SJCRH30 (cell line): Measurements from ENCODE around the gene NAT16. TPM values are rescaled to one million over a fixed set of nuclear protein-coding genes. Genes with fewer than 3 reads are reported as not detected.
"Not testable (repeated sequence)": the region's sequence is repeated elsewhere in the genome, so short reads cannot be mapped to it uniquely, and the experiment has no call there.

ENCODE experiments used
- DNase-seq, 2 experiments: peaks; one replicate each; pipeline ENCODE4 v3.0.0-alpha.2; 2015 to 2020
- H3K27ac ChIP-seq: fragments of 250-450 bp; sonication (Bioruptor Pico); 2 replicates; pipeline ENCODE4 v1.5.1; 2020; ENCODE audit warnings: mild to moderate bottlenecking, moderate library complexity
- H3K27me3 ChIP-seq: fragments of 250-450 bp; sonication (Bioruptor Pico); 2 replicates; pipeline ENCODE4 v1.5.1; 2020; ENCODE audit warnings: mild to moderate bottlenecking, moderate library complexity
- H3K36me3 ChIP-seq: fragments of 250-450 bp; sonication (Bioruptor Pico); 2 replicates; pipeline ENCODE4 v1.5.1; 2020; ENCODE audit warnings: mild to moderate bottlenecking, moderate library complexity
- H3K4me1 ChIP-seq: fragments of 250-450 bp; sonication (Bioruptor Pico); 2 replicates; pipeline ENCODE4 v1.5.1; 2020; ENCODE audit warnings: mild to moderate bottlenecking, moderate library complexity
- H3K4me3 ChIP-seq: fragments of 250-450 bp; sonication (Bioruptor Pico); 2 replicates; pipeline ENCODE4 v1.5.1; 2020; ENCODE audit warnings: mild to moderate bottlenecking, moderate library complexity
- H3K9me3 ChIP-seq: fragments of 250-450 bp; sonication (Bioruptor Pico); replicated peaks from 2 replicates; pipeline ENCODE4 v1.5.1; 2020; ENCODE audit warnings: mild to moderate bottlenecking, moderate library complexity
- total RNA-seq: library from RNA; depleted of rRNA; stranded (reverse); fragments of >200 nt; shearing (Covaris generic); gene quantifications from 2 replicates; pipeline ENCODE4 v1.2.3, GENCODE V29; 2014; rRNA removed

Gene NAT16
- total RNA-seq, 1 experiment from 2014 or later = not detected

- no peaks in the 10 kb centered on the region for H3K9me3 ChIP-seq
- H3K36me3 ChIP-seq = no peaks in the 10 kb centered on the region
- no peak overlapping the region for H3K4me3 ChIP-seq
- no peak overlapping the region for H3K27ac ChIP-seq
- peaks cover 26% of the 10 kb centered on the region for H3K4me1 ChIP-seq
- H3K27me3 ChIP-seq = no peaks in the 10 kb centered on the region
- DNase-seq = no peak
Measured at GRCh38 chr7:101123703-101124068, 56.4 kb downstream of the NAT16 start.

- DNase-seq = no peak
- H3K27ac ChIP-seq = no peak overlapping the region
- H3K4me1 ChIP-seq = peaks cover 26% of the 10 kb centered on the region
- no peaks in the 10 kb centered on the region for H3K36me3 ChIP-seq
- no peak overlapping the region for H3K4me3 ChIP-seq
- no peaks in the 10 kb centered on the region for H3K27me3 ChIP-seq
- no peaks in the 10 kb centered on the region for H3K9me3 ChIP-seq
Measured at GRCh38 chr7:101122933-101123702, 57.0 kb downstream of the NAT16 start.

- Histone ChIP-seq H3K27ac (peak overlapping the region; percentile 67), H3K4me1 (peaks cover 26% of the 10 kb centered on the region), H3K36me3 (no peaks in the 10 kb centered on the region), H3K27me3 (no peaks in the 10 kb centered on the region), H3K9me3 (no peaks in the 10 kb centered on the region), H3K4me3 (peak overlapping the region; percentile 53)
- DNase-seq = peak; percentile 85 to 86
Measured at GRCh38 chr7:101121991-101122932, 57.8 kb downstream of the NAT16 start.

- H3K27ac ChIP-seq = peak overlapping the region; percentile 67
Measured at GRCh38 chr7:101121631-101121990, 58.5 kb downstream of the NAT16 start.

More at GRCh38 chr7:101121631-101121990, 58.5 kb downstream of the NAT16 start:
- not testable (repeated sequence) for H3K27me3 ChIP-seq, H3K36me3 ChIP-seq, DNase-seq, H3K9me3 ChIP-seq
- H3K4me1 ChIP-seq = peaks cover 27% of the 10 kb centered on the region
- H3K4me3 ChIP-seq = peak overlapping the region; percentile 53

Other genes starting within 250 kb of the NAT16 start
- gene MUC3A, start 230.8 kb downstream of the NAT16 start, total RNA-seq = 0.02 TPM in 1 of 2 replicates, not detected in the other
- gene MUC12, start 210.7 kb downstream of the NAT16 start, total RNA-seq = 1.2 and 2.1 TPM in 2 replicates
- gene MUC17, start 160.2 kb downstream of the NAT16 start, total RNA-seq = not detected in 2 replicates
- gene TRIM56, start 94.8 kb downstream of the NAT16 start, total RNA-seq = 6.7 and 8.3 TPM in 2 replicates
- 1.2 and 1.7 TPM in 2 replicates for gene SERPINE1, start 53.2 kb downstream of the NAT16 start, total RNA-seq
- 89.2 and 98.3 TPM in 2 replicates for gene AP1S1, start 25.8 kb downstream of the NAT16 start, total RNA-seq
- 0.10 and 0.18 TPM in 2 replicates for gene VGF, start 14.7 kb downstream of the NAT16 start, total RNA-seq
- gene MOGAT3, start 20.7 kb upstream of the NAT16 start, total RNA-seq = not detected in 2 replicates
- 53.0 and 59.7 TPM in 2 replicates for gene PLOD3, start 37.3 kb upstream of the NAT16 start, total RNA-seq
- gene ZNHIT1, start 37.9 kb upstream of the NAT16 start, total RNA-seq = 67.0 and 77.8 TPM in 2 replicates
- 4.3 and 6.4 TPM in 2 replicates for gene CLDN15, start 57.5 kb upstream of the NAT16 start, total RNA-seq
- 64.1 and 91.2 TPM in 2 replicates for gene FIS1, start 64.8 kb upstream of the NAT16 start, total RNA-seq
- 29.6 and 33.8 TPM in 2 replicates for gene IFT22, start 141.5 kb upstream of the NAT16 start, total RNA-seq
- gene COL26A1, start 182.6 kb upstream of the NAT16 start, total RNA-seq = 0.05 and 0.10 TPM in 2 replicates